Spleen (tissue), 11 donors: ENCODE data around the gene CCIN. TPM values are rescaled to one million over a fixed set of nuclear protein-coding genes. Genes with fewer than 3 reads are reported as not detected.
"Not testable (repeated sequence)": the region's sequence is repeated elsewhere in the genome, so short reads cannot be mapped to it uniquely, and the experiment has no call there.

Experiments
- DNase-seq: peaks from one replicate; pipeline ENCODE4 v3.0.0-alpha.2; 2020
- H3K27ac ChIP-seq, 8 donors: fragments of 200-600 bp; sonication (generic) in 7 of 8; 1 replicate in 4 of 8; 2 replicates in 4 of 8; pipeline versions ENCODE4 v1.5.0 to v1.8.0; 2016 to 2021; ENCODE audit warnings: inconsistent platforms in 4 of 8, mild to moderate bottlenecking in 4 of 8, moderate library complexity in 1 of 8
- H3K27me3 ChIP-seq, 7 donors: fragments of 200-600 bp; sonication (generic) in 6 of 7; replicated peaks in 1 of 7; 1 replicate in 4 of 7; 2 replicates in 3 of 7; pipeline versions ENCODE4 v1.5.0 to v1.8.0; 2016 to 2021; ENCODE audit warnings: inconsistent platforms in 3 of 7, mild to moderate bottlenecking in 1 of 7
- H3K36me3 ChIP-seq, 6 donors: fragments of 200-600 bp; sonication (generic) in 5 of 6; 1 replicate in 4 of 6; 2 replicates in 2 of 6; pipeline versions ENCODE4 v1.5.0 to v1.8.0; 2016 to 2021; ENCODE audit warnings: inconsistent platforms in 2 of 6
- H3K4me1 ChIP-seq, 6 donors: fragments of 200-600 bp; sonication (generic) in 5 of 6; 1 replicate in 3 of 6; 2 replicates in 3 of 6; pipeline versions ENCODE4 v1.5.0 to v1.8.0; 2016 to 2021; ENCODE audit warnings: inconsistent platforms in 3 of 6
- H3K4me3 ChIP-seq, 8 donors: fragments of 200-600 bp; sonication (generic) in 7 of 8; 1 replicate in 4 of 8; 2 replicates in 4 of 8; pipeline versions ENCODE4 v1.5.0 to v1.8.0; 2016 to 2021; ENCODE audit warnings: inconsistent platforms in 4 of 8, mild to moderate bottlenecking in 4 of 8, moderate library complexity in 2 of 8
- H3K9me3 ChIP-seq, 8 donors: fragments of 200-600 bp; sonication (generic) in 7 of 8; 1 replicate in 4 of 8; 2 replicates in 4 of 8; pipeline versions ENCODE4 v1.5.0 to v1.8.0; 2016 to 2021; ENCODE audit warnings: inconsistent platforms in 4 of 8
- CTCF ChIP-seq, 11 experiments: fragments of 200-600 bp in 7 of 11; fragments of 450-650 bp in 4 of 11; sonication (generic) in 4 of 11; IDR thresholded peaks in 8 of 11; conservative IDR thresholded peaks in 3 of 11; 1 replicate in 7 of 11; 2 replicates in 4 of 11; pipeline versions ENCODE4 v1.4.0 to v1.8.0; 2016 to 2021; ENCODE audit warnings: antibody characterized with exemption in 11 of 11, inconsistent platforms in 4 of 11, mild to moderate bottlenecking in 1 of 11
- POLR2A ChIP-seq, 3 donors: fragments of 450-650 bp; IDR thresholded peaks; one replicate each; pipeline ENCODE4 v1.5.1; 2017; ENCODE audit warnings: antibody characterized with exemption in 3 of 3, mild to moderate bottlenecking in 1 of 3
- POLR2AphosphoS5 ChIP-seq, 3 donors: sonication (generic); formaldehyde crosslinking; IDR thresholded peaks; one replicate each; pipeline ENCODE4 v1.5.1; 2017; ENCODE audit warnings: antibody characterized with exemption in 3 of 3
- WGBS, 5 donors: extraction: QIAGEN DNeasy Blood & Tissue Kit in 3 of 5; methylation state at CpG; one replicate each; pipeline versions ENCODE4 v1.1.5 to v1.1.7; 2013 to 2018; 5-methylcytosine and 5-hydroxymethylcytosine counted together
- intact Hi-C: fragments of 100-400 bp; cut with DNase I; formaldehyde crosslinking; loops from one replicate; pipeline ENCODE4 v1.15.0; 2023; ENCODE audit warnings: low total_unique reads
- polyA plus RNA-seq, 3 donors: library from polyadenylated mRNA; stranded (reverse); fragments of 200-250 nt; gene quantifications; one replicate each; pipeline ENCODE4 v1.2.1, GENCODE V29; 2013
- total RNA-seq, 7 donors: library from RNA; depleted of rRNA in 3 of 7; stranded (reverse); fragments of >200 nt in 3 of 7; fragmentation: NEBNext Ultra II Directional in 4 of 7; extraction: Animal tissue kit (Norgen Biotek cat#: 25700) in 4 of 7; gene quantifications; one replicate each; pipeline versions ENCODE4 v1.1.0 to v1.2.1, GENCODE V29; 2016 to 2021
- donor health status: healthy with polysubstance abuse.
- donor health status: DM: no; HTN: no; CAD: no; lungs with moderate emphysema.
- donor health status: DM: no; HTN: no; CAD: no.
- donor health status: Bipolar disorder and iron deficiency.
- donor health status: healthy.
- donor health status: DM: no; HTN: no; CAD: no.
- donor health status: DM: yes; HTN: yes; CAD: no.

Gene CCIN
- total and polyA plus RNA-seq, 10 donors, result 0.03 to 1.0 (median 0.13) TPM; not detected in 3

GRCh38 chr9:36170531-36170930, 1.3 kb downstream of the CCIN start:
- Histone ChIP-seq H3K27ac (no peak overlapping the region), H3K4me1 (peaks cover 5 to 18% (median 13%) of the 10 kb centered on the region in 6 donors), H3K36me3 (no peaks in the 10 kb centered on the region), H3K9me3 (no peaks in the 10 kb centered on the region), H3K4me3 (no peak overlapping the region), H3K27me3 (peaks cover 0 to 6% (median 0%) of the 10 kb centered on the region in 7 donors)
- no peak for DNase-seq
- no peak for TF ChIP-seq POLR2AphosphoS5 (IDR thresholded peaks at IDR 0.05)
- TF ChIP-seq CTCF (IDR thresholded peaks at IDR 0.05 in 8 of 11, conservative IDR thresholded peaks at IDR 0.05 in 3 of 11), result no peak
- TF ChIP-seq POLR2A (IDR thresholded peaks at IDR 0.05), result no peak
- 93 to 97% (median 95%) methylated on average over 9 to 13 of the region's 13 CpGs for WGBS, 5 donors
- intact Hi-C loops, result no loop called here

- TF ChIP-seq POLR2A (IDR thresholded peaks at IDR 0.05), result no peak
- TF ChIP-seq CTCF (IDR thresholded peaks at IDR 0.05 in 8 of 11, conservative IDR thresholded peaks at IDR 0.05 in 3 of 11), result no peak
- no peak for TF ChIP-seq POLR2AphosphoS5 (IDR thresholded peaks at IDR 0.05)
- H3K4me1 ChIP-seq, result no peaks in the 10 kb centered on the region
- no peak overlapping the region for H3K4me3 ChIP-seq
- WGBS, 5 donors, result 89 to 100% (median 94%) methylated on average over 2 of the region's 2 CpGs
- H3K36me3 ChIP-seq, result no peaks in the 10 kb centered on the region
- H3K27ac ChIP-seq, result no peak overlapping the region
- no peaks in the 10 kb centered on the region for H3K27me3 ChIP-seq
- DNase-seq, result no peak
- H3K9me3 ChIP-seq, result no peaks in the 10 kb centered on the region
- intact Hi-C loops, result no loop called here
Measured at GRCh38 chr9:36173861-36174260, 4.7 kb downstream of the CCIN start.

- WGBS, 5 donors, result 85 to 95% (median 90%) methylated on average over 7 of the region's 7 CpGs
- TF ChIP-seq POLR2A (IDR thresholded peaks at IDR 0.05) (no peak), POLR2AphosphoS5 (IDR thresholded peaks at IDR 0.05) (no peak), CTCF (IDR thresholded peaks at IDR 0.05 in 8 of 11, conservative IDR thresholded peaks at IDR 0.05 in 3 of 11) (no peak)
Measured at GRCh38 chr9:36174271-36174670, 5.1 kb downstream of the CCIN start.

GRCh38 chr9:36174731-36175130, 5.5 kb downstream of the CCIN start:
- 83 to 86% (median 84%) methylated on average over 3 of the region's 3 CpGs for WGBS, 5 donors
- Histone ChIP-seq H3K27me3 (no peaks in the 10 kb centered on the region), H3K4me1 (no peaks in the 10 kb centered on the region), H3K4me3 (no peak overlapping the region), H3K36me3 (no peaks in the 10 kb centered on the region), H3K27ac (no peak overlapping the region), H3K9me3 (no peaks in the 10 kb centered on the region)
- intact Hi-C loops, result no loop called here
- TF ChIP-seq POLR2A (IDR thresholded peaks at IDR 0.05) (no peak), CTCF (IDR thresholded peaks at IDR 0.05 in 8 of 11, conservative IDR thresholded peaks at IDR 0.05 in 3 of 11) (no peak), POLR2AphosphoS5 (IDR thresholded peaks at IDR 0.05) (no peak)
- no peak for DNase-seq

More at GRCh38 chr9:36174271-36174670, 5.1 kb downstream of the CCIN start:
- Histone ChIP-seq H3K27ac (no peak overlapping the region), H3K4me3 (no peak overlapping the region), H3K36me3 (no peaks in the 10 kb centered on the region), H3K4me1 (no peaks in the 10 kb centered on the region), H3K9me3 (no peaks in the 10 kb centered on the region), H3K27me3 (no peaks in the 10 kb centered on the region)
- intact Hi-C loops, result no loop called here
- no peak for DNase-seq

- H3K4me3 ChIP-seq, H3K4me1 ChIP-seq, intact Hi-C loops, H3K27ac ChIP-seq, DNase-seq, H3K9me3 ChIP-seq, H3K27me3 ChIP-seq, H3K36me3 ChIP-seq: not testable (repeated sequence)
- 86 to 97% (median 93%) methylated on average over 3 of the region's 3 CpGs for WGBS, 5 donors
Measured at GRCh38 chr9:36175209-36175608, 6.0 kb downstream of the CCIN start.

- H3K27ac ChIP-seq, H3K36me3 ChIP-seq, H3K9me3 ChIP-seq, H3K27me3 ChIP-seq, H3K4me1 ChIP-seq, H3K4me3 ChIP-seq, DNase-seq, intact Hi-C loops: not testable (repeated sequence)
- 91 to 97% (median 96%) methylated on average over 10 of the region's 10 CpGs for WGBS, 5 donors
Measured at GRCh38 chr9:36176496-36176895, 7.3 kb downstream of the CCIN start.
